GM10248 (cell line): ENCODE measurements around the gene TNFRSF1A.

Experiments used
- CTCF ChIA-PET: fragments of 300-600 bp; sonication (Branson Sonifier 250); formaldehyde crosslinking; extraction: SDS; loops from one replicate; lab custom pipeline; 2021; ENCODE audit warnings: antibody characterized with exemption; lab: Yijun Ruan, JAX
- POLR2A ChIA-PET: fragments of 350-650 bp; sonication (Branson Sonifier 250); formaldehyde crosslinking; extraction: SDS; loops from one replicate; lab custom pipeline; 2020; ENCODE audit warnings: antibody characterized with exemption; lab: Yijun Ruan, JAX
- DNase-seq: peaks from one replicate; pipeline ENCODE4 v3.0.0; 2012; ENCODE audit errors: extremely low spot score
- CTCF ChIP-seq: IDR thresholded peaks from 2 replicates; pipeline ENCODE4 v1.5.1; 2012; ENCODE audit warnings: mild to moderate bottlenecking, low read depth; ENCODE audit errors: extremely low read depth, missing control alignments, control extremely low read depth

Gene TNFRSF1A

GRCh38 chr12:6329703-6330064 is 12.2 kb downstream of the TNFRSF1A start:
- POLR2A ChIA-PET, result interaction anchor here (0.6 kb wide), 1 partner anchor 13 kb away, joined by 3 read pairs; no protein-coding TSS in a partner anchor
- no peak for TF ChIP-seq CTCF
- CTCF ChIA-PET, result interaction anchor here (1.2 to 1.5 kb wide), 3 partner anchors 9 to 16 kb away, joined by 3 to 7 read pairs (median 4); no protein-coding TSS in a partner anchor
- DNase-seq, result no peak

DNA sequence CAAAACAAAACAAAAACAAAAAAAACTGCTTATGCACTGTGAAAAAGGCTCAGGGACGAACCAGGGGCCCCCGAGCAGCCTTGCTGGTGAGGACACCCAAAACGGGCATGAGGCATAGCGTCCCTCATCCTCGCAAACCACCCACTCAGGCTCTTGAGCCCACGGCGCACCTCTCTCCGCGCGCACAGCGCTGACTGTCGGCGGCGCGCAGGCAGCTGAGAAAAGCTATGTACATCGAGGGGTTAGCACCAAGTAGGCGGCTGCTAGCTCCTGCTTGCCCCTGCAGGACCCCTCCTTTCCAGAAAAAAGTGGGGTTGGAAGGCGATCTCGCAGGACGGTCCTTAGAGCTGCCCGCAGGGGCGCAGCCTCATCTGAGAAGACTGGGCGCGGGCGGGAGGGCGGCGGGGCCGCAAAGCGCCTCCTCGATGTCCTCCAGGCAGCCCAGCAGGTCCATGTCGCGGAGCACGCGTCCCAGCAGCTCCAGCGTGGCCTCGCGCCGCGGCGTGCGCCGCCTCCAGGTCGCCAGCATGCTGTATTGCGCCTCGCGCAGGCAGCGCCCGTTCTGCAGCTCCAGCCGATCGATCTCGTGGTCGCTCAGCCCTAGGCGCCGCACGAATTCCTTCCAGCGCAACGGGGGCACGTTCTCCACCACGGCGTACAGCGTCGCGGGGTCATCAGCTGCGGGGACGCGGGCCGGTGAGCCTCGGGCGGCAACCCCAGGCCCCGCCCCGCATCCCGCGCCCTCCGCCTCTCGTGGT is 12.8 kb downstream of the TNFRSF1A start:
- TF ChIP-seq CTCF, result no peak
- POLR2A ChIA-PET, result interaction anchor here (0.5 kb wide), 1 partner anchor 144 kb away, joined by 3 read pairs; no protein-coding TSS in a partner anchor
- no peak for DNase-seq
- CTCF ChIA-PET, result interaction anchor here (1.4 kb wide), 1 partner anchor 10 kb away, joined by 7 read pairs; no protein-coding TSS in a partner anchor

DNA sequence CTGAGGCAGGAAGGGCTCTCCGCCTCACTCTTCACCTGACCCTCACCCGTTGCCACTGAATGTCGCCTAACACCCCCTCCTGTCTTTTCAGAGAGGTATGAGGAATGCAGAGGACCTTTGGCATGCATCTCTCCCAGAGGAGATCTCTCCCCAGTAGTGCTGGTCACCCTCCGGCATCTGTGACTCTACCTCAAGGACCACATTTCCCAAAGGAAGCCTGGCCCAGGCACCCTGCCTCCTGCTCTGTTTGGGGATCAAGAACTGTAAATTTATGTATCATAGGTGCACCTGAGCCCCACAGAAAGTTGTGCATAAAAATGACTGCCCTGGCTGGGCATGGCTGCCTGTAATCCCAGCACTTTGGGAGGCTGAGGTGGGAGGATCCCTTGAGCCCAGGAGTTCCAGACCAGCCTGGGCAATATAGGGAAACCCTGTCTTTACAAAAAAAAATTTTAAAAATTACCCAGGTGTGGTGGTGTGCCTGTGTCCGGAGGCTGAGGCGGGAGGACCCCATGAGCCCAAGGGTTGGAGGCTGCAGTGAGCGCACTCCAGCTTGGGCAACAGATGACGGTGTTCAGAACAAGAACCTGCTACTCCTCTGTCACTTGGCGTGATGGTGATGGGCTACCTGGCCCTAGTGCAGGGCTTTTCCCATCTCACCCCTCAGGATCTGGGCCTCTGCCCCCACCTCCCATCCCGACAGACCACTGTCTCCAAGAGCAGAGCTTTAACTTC is 13.7 kb downstream of the TNFRSF1A start:
- ChIA-PET CTCF (no interaction called here), POLR2A (interaction anchor here (0.5 kb wide), 1 partner anchor 145 kb away, joined by 3 read pairs; no protein-coding TSS in a partner anchor)
- TF ChIP-seq CTCF, result no peak
- no peak for DNase-seq

DNA sequence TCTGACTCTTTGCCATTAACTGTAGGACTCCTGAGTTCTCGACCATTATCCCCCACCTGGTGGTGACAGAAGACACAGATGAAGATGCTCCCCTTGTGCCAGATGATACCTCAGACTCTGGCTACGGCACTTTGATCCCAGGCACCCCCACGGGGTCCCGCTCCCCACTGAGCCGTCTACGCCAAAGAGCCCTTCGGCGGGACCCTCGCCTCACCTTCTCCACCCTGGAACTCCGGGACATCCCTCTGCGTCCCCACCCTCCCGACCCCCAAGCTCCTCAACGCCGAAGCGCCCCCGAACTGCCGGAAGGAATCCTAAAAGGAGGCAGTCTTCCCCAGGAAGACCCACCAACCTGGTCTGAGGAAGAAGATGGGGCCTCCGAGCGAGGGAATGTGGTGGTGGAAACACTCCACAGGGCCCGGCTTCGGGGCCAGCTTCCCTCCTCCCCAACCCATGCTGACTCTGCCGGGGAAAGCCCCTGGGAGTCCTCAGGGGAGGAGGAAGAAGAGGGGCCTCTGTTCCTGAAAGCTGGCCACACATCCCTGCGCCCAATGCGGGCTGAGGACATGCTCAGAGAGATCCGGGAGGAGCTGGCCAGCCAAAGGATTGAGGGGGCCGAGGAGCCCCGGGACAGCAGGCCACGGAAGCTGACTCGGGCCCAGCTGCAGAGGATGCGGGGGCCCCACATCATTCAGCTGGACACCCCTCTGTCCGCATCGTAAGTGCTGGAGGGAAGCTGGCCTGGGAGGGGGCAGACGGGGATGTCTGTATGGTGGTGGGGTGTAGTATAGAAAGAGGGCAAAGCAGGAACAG is 14.4 kb downstream of the TNFRSF1A start:
- ChIA-PET CTCF (interaction anchor here (0.8 to 3.3 kb wide), 5 partner anchors 9 to 211 kb away, joined by 3 to 24 read pairs (median 7); partner anchors contain the start of gene TNFRSF1A), POLR2A (no interaction called here)
- no peak for TF ChIP-seq CTCF
- no peak for DNase-seq

DNA sequence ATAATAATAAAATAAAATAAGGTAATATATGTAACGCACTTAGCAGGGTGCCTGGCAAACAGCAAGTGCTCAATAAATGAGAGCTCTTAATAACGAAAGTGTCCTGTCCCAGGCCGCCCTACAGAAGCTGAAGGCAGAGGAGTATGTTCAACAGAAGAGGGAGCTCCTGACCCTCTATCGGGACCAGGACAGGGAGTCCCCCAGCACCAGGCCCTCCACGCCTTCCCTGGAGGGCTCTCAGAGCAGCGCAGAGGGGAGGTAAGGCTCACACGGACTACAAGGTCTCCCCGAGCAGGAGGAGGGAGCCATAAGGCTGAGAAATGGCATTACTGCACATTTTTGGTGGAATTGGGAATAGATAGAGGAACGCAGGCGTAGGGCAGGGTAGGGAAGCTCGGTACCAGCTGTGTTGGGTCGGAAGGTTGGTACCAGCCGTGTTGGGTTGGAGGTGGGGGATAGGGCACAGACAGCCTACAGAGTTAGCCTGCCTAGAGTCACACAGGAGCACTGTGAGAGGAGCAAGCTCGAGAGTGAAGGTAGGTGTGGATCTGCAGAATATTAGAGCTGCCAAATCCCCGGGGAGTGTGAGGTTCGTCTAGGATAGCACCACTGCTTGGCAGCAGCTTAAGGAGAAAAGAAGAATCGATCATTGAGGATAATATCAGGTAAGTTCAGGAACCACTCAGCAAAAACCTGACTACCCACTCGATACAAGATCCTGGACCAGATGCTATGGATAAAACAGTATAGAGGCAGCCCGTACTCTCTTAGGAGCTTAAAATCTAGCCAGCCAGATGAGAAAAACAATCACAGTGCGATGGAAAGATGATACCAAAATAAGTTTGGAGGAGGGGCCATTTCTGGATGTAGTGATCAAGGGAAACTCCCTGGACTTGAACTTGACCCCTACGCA is 15.3 kb downstream of the TNFRSF1A start:
- POLR2A ChIA-PET, result interaction anchor here (1.0 kb wide), 1 partner anchor 144 kb away, joined by 5 read pairs; the partner anchor contains the start of gene VAMP1
- CTCF ChIA-PET, result interaction anchor here (0.8 to 3.3 kb wide), 9 partner anchors 9 to 212 kb away, joined by 3 to 24 read pairs (median 5); partner anchors contain the start of gene TNFRSF1A
- no peak for DNase-seq
- TF ChIP-seq CTCF, result peak; percentile 27
